Lower lobe of right lung (tissue), 2 donors: ENCODE results near the gene ATRN. TPM values are rescaled to one million over a fixed set of nuclear protein-coding genes. Genes with fewer than 3 reads are reported as not detected.

Experiments used
- ATAC-seq, 2 donors: fragments of 200-7000 bp; cut with Tn5 transposase; one replicate each; pipeline ENCODE4 v1.9.1; 2020 to 2022; ENCODE audit warnings: mild to moderate bottlenecking in 2 of 2, moderate library complexity in 2 of 2
- DNase-seq: peaks from one replicate; pipeline ENCODE4 v3.0.0-alpha.2; 2020
- H3K27ac ChIP-seq: fragments of 200-600 bp; one replicate; pipeline ENCODE4 v1.8.0; 2022
- H3K27me3 ChIP-seq: fragments of 200-600 bp; one replicate; pipeline ENCODE4 v1.8.0; 2022; ENCODE audit warnings: low read depth
- H3K36me3 ChIP-seq: fragments of 200-600 bp; one replicate; pipeline ENCODE4 v1.8.0; 2022; ENCODE audit warnings: mild to moderate bottlenecking
- H3K4me1 ChIP-seq: fragments of 200-600 bp; one replicate; pipeline ENCODE4 v1.8.0; 2022
- H3K4me3 ChIP-seq: fragments of 200-600 bp; one replicate; pipeline ENCODE4 v1.8.0; 2022; ENCODE audit warnings: mild to moderate bottlenecking
- H3K9me3 ChIP-seq: fragments of 200-600 bp; one replicate; pipeline ENCODE4 v1.8.0; 2022
- intact Hi-C: fragments of 100-400 bp; cut with DNase I; formaldehyde crosslinking; loops from one replicate; pipeline ENCODE4 v1.11.0; 2022
- total RNA-seq: library from RNA; stranded (reverse); fragmentation: NEBNext Ultra II Directional; extraction: Animal tissue kit (Norgen Biotek cat#: 25700); gene quantifications from one replicate; pipeline ENCODE4 v1.2.1, GENCODE V29; 2021
- TF ChIP-seq, protein P1 (sequence below): fragments of 200-600 bp; IDR thresholded peaks from one replicate; pipeline ENCODE4 v1.8.0; 2022; ENCODE audit warnings: antibody characterized with exemption, mild to moderate bottlenecking
- donor health status: DM: no; HTN: yes; CAD: no; lungs with severe emphysema.

ATRN gene
- total RNA-seq, 1 donor from 2014 or later: 29.2 TPM

- DNase-seq (no peak), ATAC-seq (no peak)
- no peak overlapping the region for H3K4me3 ChIP-seq
- TF ChIP-seq, protein P1, sequence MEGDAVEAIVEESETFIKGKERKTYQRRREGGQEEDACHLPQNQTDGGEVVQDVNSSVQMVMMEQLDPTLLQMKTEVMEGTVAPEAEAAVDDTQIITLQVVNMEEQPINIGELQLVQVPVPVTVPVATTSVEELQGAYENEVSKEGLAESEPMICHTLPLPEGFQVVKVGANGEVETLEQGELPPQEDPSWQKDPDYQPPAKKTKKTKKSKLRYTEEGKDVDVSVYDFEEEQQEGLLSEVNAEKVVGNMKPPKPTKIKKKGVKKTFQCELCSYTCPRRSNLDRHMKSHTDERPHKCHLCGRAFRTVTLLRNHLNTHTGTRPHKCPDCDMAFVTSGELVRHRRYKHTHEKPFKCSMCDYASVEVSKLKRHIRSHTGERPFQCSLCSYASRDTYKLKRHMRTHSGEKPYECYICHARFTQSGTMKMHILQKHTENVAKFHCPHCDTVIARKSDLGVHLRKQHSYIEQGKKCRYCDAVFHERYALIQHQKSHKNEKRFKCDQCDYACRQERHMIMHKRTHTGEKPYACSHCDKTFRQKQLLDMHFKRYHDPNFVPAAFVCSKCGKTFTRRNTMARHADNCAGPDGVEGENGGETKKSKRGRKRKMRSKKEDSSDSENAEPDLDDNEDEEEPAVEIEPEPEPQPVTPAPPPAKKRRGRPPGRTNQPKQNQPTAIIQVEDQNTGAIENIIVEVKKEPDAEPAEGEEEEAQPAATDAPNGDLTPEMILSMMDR: no peak
- peaks cover 1% of the 10 kb centered on the region for H3K27me3 ChIP-seq
- no peak overlapping the region for H3K27ac ChIP-seq
- H3K4me1 ChIP-seq: no peaks in the 10 kb centered on the region
- H3K36me3 ChIP-seq: peaks cover 8% of the 10 kb centered on the region
- intact Hi-C loops: no loop called here
- H3K9me3 ChIP-seq: no peaks in the 10 kb centered on the region
Measured at GRCh38 chr20:3654326-3655130, 183.7 kb downstream of the ATRN start.

- TF ChIP-seq, protein P1: no peak
- Histone ChIP-seq H3K4me1 (no peaks in the 10 kb centered on the region), H3K36me3 (peaks cover 4% of the 10 kb centered on the region), H3K4me3 (no peak overlapping the region), H3K9me3 (no peaks in the 10 kb centered on the region), H3K27me3 (peaks cover 7% of the 10 kb centered on the region), H3K27ac (no peak overlapping the region)
- ATAC-seq (no peak), DNase-seq (no peak)
- intact Hi-C loops: no loop called here
Measured at GRCh38 chr20:3655131-3655405, 184.2 kb downstream of the ATRN start.

DNA sequence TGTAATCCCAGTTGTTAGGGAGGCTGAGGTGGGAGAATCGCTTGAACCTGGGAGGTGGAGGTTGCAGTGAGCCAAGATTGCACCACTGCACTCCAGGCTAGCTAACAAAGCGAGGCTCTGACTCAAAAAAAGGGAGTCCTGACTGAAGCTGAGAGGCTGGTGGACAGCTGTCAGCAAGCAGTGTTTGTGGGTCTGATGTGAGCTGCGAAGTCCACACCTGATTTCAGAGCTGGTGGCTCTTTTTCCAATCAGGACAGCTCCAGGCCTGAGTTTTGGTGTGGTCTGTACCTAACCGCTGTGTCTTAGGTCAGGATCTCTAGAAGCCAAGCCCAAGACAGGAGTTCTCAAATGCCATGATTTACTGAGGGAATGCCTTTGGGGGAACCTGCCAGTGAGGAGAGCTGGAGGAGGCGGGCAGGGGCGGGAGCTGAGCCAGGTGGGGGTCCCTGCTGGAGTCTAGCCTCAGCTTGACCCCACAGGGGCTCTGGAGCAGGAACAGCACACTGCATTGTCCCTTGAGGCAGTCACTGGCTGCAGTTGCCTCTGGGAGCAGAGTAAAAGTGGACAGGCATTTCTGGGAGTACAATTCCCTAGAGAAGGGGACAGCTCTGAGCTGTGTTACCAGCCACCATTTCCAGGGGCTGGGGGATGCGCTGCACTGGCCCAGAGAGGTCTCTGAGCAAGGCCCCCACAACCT lies 187.3 kb downstream of the ATRN start:
- H3K27ac ChIP-seq: no peak overlapping the region
- H3K36me3 ChIP-seq: no peaks in the 10 kb centered on the region
- no peaks in the 10 kb centered on the region for H3K9me3 ChIP-seq
- DNase-seq: no peak
- intact Hi-C loops: no loop called here
- no peak overlapping the region for H3K4me3 ChIP-seq
- H3K4me1 ChIP-seq: no peaks in the 10 kb centered on the region
- H3K27me3 ChIP-seq: peaks cover 32% of the 10 kb centered on the region
- TF ChIP-seq, protein P1: no peak
- no peak for ATAC-seq

- TF ChIP-seq, protein P1: no peak
- DNase-seq (no peak), ATAC-seq (no peak)
- Histone ChIP-seq H3K4me3 (no peak overlapping the region), H3K27me3 (peaks cover 32% of the 10 kb centered on the region), H3K36me3 (no peaks in the 10 kb centered on the region), H3K27ac (no peak overlapping the region), H3K4me1 (no peaks in the 10 kb centered on the region), H3K9me3 (no peaks in the 10 kb centered on the region)
- intact Hi-C loops: no loop called here
Measured at GRCh38 chr20:3658716-3659491, 188.1 kb downstream of the ATRN start.

GRCh38 chr20:3659492-3660261 lies 188.9 kb downstream of the ATRN start:
- H3K27ac ChIP-seq: no peak overlapping the region
- no peaks in the 10 kb centered on the region for H3K9me3 ChIP-seq
- peaks cover 32% of the 10 kb centered on the region for H3K27me3 ChIP-seq
- H3K4me3 ChIP-seq: no peak overlapping the region
- DNase-seq: no peak
- ATAC-seq: peak in 1 of 2 donors; percentile 17
- TF ChIP-seq, protein P1: no peak
- no peaks in the 10 kb centered on the region for H3K4me1 ChIP-seq
- no peaks in the 10 kb centered on the region for H3K36me3 ChIP-seq
- intact Hi-C loops: no loop called here
